ENCODE measurements around the gene SAMMSON.

The SAMMSON gene

DNA sequence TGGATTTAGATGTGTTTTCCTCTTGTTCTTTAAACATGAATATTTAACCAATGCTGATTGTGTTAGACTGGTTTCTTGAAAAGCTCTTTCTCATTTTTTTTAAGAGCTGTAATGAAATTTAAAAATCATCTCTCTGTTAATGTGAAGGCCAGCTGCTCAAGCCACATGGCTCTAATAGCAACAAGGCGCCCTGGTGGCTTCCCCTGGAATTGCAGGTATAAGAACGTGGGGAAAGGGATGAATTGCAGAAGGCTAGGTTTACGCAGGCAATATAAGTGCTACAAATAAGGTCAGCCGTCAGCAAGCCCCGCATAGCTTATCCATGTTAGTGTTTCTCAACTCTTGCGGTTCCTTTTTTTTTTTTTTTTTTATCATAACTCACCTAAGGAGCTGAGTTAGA is 108.5 kb downstream of the SAMMSON start:
- TF ChIP-seq TAF1 (IDR thresholded peaks at IDR 0.05; ENCODE audit: borderline replicate concordance, insufficient read depth, low read length) (no peak), FOXP2 (optimal IDR thresholded peaks at IDR 0.05; ENCODE audit: borderline replicate concordance, extremely low read depth, extremely low read length, insufficient read depth) (no peak), POLR2AphosphoS5 (IDR thresholded peaks at IDR 0.05; ENCODE audit: low read depth, low read length) (no peak), SIN3A (IDR thresholded peaks at IDR 0.05; ENCODE audit: borderline replicate concordance, insufficient read depth, low read length) (no peak)
- TF ChIP-seq, protein P1, sequence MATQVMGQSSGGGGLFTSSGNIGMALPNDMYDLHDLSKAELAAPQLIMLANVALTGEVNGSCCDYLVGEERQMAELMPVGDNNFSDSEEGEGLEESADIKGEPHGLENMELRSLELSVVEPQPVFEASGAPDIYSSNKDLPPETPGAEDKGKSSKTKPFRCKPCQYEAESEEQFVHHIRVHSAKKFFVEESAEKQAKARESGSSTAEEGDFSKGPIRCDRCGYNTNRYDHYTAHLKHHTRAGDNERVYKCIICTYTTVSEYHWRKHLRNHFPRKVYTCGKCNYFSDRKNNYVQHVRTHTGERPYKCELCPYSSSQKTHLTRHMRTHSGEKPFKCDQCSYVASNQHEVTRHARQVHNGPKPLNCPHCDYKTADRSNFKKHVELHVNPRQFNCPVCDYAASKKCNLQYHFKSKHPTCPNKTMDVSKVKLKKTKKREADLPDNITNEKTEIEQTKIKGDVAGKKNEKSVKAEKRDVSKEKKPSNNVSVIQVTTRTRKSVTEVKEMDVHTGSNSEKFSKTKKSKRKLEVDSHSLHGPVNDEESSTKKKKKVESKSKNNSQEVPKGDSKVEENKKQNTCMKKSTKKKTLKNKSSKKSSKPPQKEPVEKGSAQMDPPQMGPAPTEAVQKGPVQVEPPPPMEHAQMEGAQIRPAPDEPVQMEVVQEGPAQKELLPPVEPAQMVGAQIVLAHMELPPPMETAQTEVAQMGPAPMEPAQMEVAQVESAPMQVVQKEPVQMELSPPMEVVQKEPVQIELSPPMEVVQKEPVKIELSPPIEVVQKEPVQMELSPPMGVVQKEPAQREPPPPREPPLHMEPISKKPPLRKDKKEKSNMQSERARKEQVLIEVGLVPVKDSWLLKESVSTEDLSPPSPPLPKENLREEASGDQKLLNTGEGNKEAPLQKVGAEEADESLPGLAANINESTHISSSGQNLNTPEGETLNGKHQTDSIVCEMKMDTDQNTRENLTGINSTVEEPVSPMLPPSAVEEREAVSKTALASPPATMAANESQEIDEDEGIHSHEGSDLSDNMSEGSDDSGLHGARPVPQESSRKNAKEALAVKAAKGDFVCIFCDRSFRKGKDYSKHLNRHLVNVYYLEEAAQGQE (IDR thresholded peaks at IDR 0.05; ENCODE audit: insufficient read depth in 1 of 2, low read depth in 2 of 2, low read length in 2 of 2), result no peak

DNA sequence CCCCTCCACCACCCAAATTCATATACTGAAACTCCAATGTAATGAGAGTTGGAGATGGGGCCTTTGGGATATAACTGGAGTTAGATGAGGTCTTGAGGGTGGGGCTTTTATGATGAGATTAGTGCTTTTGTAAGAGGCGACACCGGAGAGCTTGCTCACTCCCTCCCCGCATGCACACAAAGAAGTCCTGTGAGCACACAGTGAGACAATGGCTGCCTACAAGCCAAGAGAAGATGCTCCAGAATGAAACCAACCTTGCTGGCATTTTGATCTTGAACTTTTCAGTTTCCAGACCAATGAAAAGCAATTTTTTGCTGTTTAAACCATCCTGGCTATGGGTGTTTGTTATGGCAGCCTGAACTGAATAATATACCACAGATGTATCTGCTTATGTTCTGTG is 109.0 kb downstream of the SAMMSON start:
- TF ChIP-seq TAF1 (IDR thresholded peaks at IDR 0.05; ENCODE audit: borderline replicate concordance, insufficient read depth, low read length) (no peak), POLR2AphosphoS5 (IDR thresholded peaks at IDR 0.05; ENCODE audit: low read depth, low read length) (no peak), FOXP2 (optimal IDR thresholded peaks at IDR 0.05; ENCODE audit: borderline replicate concordance, extremely low read depth, extremely low read length, insufficient read depth) (no peak)

DNA sequence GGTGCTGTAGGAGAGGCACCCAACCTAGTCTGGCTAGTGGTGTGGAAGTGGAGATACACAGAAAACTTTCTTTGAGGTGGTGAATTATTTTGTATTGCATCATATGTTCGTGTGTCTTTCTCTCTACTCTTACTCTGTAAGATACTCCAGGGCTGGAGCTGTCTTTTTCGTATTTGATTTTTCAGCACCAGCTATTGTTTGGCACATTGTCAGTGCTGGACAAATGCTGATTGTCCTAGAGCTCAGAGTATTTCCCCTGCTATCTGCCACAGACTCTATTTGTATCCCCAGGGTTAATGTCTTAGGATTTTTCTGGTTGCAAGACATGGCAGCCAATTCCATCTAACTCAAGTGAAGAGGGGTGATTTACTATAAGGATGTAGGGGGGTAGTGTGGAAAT is 110.5 kb downstream of the SAMMSON start:
- TF ChIP-seq SIN3A (IDR thresholded peaks at IDR 0.05; ENCODE audit: borderline replicate concordance, insufficient read depth, low read length) (no peak), POLR2AphosphoS5 (IDR thresholded peaks at IDR 0.05; ENCODE audit: low read depth, low read length) (no peak), FOXP2 (optimal IDR thresholded peaks at IDR 0.05; ENCODE audit: borderline replicate concordance, extremely low read depth, extremely low read length, insufficient read depth) (no peak), TAF1 (IDR thresholded peaks at IDR 0.05; ENCODE audit: borderline replicate concordance, insufficient read depth, low read length) (no peak)
- TF ChIP-seq, protein P1 (IDR thresholded peaks at IDR 0.05; ENCODE audit: insufficient read depth in 1 of 2, low read depth in 2 of 2, low read length in 2 of 2), result no peak

DNA sequence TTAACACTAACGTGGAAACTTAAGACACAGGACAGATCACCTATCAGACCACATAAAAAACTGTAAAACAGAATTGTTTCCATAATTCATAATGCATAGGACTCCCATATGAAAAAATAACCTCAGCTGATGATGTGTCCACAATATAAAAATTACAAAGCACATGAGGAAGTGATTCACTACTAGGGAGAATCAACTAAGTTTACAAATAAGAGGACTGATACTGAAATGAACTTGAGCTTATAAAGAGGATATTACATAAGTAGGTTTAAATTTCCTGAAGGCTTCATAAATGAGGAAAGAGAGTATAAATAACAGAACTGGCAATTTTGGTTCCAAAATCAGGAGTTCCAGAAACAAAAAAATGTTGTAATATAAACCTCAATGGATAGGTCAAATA is 111.9 kb downstream of the SAMMSON start:
- no peak for TF ChIP-seq FOXP2 (optimal IDR thresholded peaks at IDR 0.05; ENCODE audit: borderline replicate concordance, extremely low read depth, extremely low read length, insufficient read depth)

- TF ChIP-seq POLR2AphosphoS5 (IDR thresholded peaks at IDR 0.05; ENCODE audit: low read depth, low read length) (no peak), TAF1 (IDR thresholded peaks at IDR 0.05; ENCODE audit: borderline replicate concordance, insufficient read depth, low read length) (no peak), FOXP2 (optimal IDR thresholded peaks at IDR 0.05; ENCODE audit: borderline replicate concordance, extremely low read depth, extremely low read length, insufficient read depth) (no peak), SIN3A (IDR thresholded peaks at IDR 0.05; ENCODE audit: borderline replicate concordance, insufficient read depth, low read length) (no peak)
- TF ChIP-seq, protein P1 (IDR thresholded peaks at IDR 0.05; ENCODE audit: insufficient read depth in 1 of 2, low read depth in 2 of 2, low read length in 2 of 2), result no peak
Observed at GRCh38 chr3:70112751-70113150, 113.2 kb downstream of the SAMMSON start.

DNA sequence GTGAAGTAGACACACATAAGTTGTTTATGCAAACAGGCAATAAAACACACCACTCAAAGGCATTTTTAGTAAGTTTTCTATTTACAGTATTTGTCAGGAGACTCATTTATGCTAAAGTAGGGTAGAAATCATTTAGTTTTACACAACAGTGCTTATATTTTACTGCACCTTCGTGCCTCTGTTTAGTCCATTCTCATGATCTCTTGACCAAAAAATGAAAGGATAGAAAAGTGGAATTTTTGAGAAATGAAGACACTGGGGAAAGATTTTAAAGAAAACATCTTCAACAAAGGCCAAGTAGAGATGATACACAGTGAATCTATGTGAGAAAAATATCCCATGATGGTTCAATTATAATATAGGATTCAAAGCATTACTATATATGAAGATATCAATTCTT is 114.9 kb downstream of the SAMMSON start:
- TF ChIP-seq, protein P1 (IDR thresholded peaks at IDR 0.05; ENCODE audit: insufficient read depth in 1 of 2, low read depth in 2 of 2, low read length in 2 of 2), result no peak
- TF ChIP-seq SIN3A (IDR thresholded peaks at IDR 0.05; ENCODE audit: borderline replicate concordance, insufficient read depth, low read length), result no peak
- TF ChIP-seq FOXP2 (optimal IDR thresholded peaks at IDR 0.05; ENCODE audit: borderline replicate concordance, extremely low read depth, extremely low read length, insufficient read depth), result no peak
- no peak for TF ChIP-seq TAF1 (IDR thresholded peaks at IDR 0.05; ENCODE audit: borderline replicate concordance, insufficient read depth, low read length)
- TF ChIP-seq POLR2AphosphoS5 (IDR thresholded peaks at IDR 0.05; ENCODE audit: low read depth, low read length), result no peak
